ENCODE results near the gene FKBP6. TPM values are rescaled to one million over a fixed set of nuclear protein-coding genes. Genes with fewer than 3 reads are reported as not detected.
"Not testable (repeated sequence)": the region's sequence is repeated elsewhere in the genome, so short reads cannot be mapped to it uniquely, and the experiment has no call there.

The FKBP6 gene
- total RNA-seq, 4 donors from 2014 or later: not detected

DNA sequence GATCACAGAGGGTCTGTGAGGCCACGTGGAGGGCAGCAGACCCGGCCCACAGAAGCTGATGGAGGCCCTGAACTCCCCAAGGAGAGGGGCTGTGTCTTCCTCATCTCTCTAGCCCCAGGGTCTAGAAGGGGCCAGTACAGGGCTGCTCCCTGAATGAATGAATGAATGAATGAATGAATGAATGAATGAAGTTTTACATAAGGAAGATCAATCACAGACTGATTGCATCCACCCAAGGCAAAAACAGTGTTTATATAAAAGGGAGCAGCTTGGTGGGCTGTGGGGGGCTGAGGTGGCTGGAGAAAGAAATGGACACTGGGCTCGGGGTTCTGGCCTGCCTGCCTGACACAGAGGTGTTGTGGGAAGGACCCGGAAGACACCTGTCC lies 14.4 kb upstream of the FKBP6 start:
- no peaks in the 10 kb centered on the region for H3K27me3 ChIP-seq
- H3K4me1 ChIP-seq: peaks cover 5 to 10% (median 8%) of the 10 kb centered on the region in 4 donors
- no peak overlapping the region for H3K27ac ChIP-seq (replicated peaks in 1 of 4)
- intact Hi-C loops (cut with DNase I): no loop called here
- H3K36me3 ChIP-seq: no peaks in the 10 kb centered on the region
- no peak for DNase-seq (ENCODE audit: extremely low spot score)
- TF ChIP-seq, protein P1, sequence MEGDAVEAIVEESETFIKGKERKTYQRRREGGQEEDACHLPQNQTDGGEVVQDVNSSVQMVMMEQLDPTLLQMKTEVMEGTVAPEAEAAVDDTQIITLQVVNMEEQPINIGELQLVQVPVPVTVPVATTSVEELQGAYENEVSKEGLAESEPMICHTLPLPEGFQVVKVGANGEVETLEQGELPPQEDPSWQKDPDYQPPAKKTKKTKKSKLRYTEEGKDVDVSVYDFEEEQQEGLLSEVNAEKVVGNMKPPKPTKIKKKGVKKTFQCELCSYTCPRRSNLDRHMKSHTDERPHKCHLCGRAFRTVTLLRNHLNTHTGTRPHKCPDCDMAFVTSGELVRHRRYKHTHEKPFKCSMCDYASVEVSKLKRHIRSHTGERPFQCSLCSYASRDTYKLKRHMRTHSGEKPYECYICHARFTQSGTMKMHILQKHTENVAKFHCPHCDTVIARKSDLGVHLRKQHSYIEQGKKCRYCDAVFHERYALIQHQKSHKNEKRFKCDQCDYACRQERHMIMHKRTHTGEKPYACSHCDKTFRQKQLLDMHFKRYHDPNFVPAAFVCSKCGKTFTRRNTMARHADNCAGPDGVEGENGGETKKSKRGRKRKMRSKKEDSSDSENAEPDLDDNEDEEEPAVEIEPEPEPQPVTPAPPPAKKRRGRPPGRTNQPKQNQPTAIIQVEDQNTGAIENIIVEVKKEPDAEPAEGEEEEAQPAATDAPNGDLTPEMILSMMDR (IDR thresholded peaks at IDR 0.05): no peak
- no peak for TF ChIP-seq EP300 (IDR thresholded peaks at IDR 0.05)
- TF ChIP-seq POLR2AphosphoS5 (IDR thresholded peaks at IDR 0.05): no peak
- no peak for TF ChIP-seq POLR2A (IDR thresholded peaks at IDR 0.05; ENCODE audit: low read depth)
- H3K9me3 ChIP-seq: no peaks in the 10 kb centered on the region
- WGBS: 76% methylated on average over 4 of the region's 4 CpGs
- H3K4me3 ChIP-seq: no peak overlapping the region

DNA sequence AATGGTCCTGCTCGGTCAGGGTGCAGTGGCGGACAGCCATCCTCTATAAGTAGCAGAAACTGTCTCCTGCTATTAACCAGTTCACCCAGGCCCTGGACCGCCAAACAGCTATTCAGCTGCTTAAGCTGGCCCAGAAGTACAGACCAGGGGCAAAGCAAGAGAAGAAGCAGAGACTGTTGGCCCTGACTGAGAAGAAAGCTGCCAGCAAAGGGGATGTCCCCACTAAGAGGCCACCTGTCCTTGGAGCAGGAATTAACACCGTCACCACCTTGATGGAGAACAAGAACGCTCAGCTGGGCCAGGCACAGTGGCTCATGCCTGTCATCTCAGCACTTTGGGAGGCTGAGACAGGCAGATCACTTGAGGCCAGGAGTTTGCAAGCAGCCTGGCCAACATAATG lies 13.7 kb upstream of the FKBP6 start:
- Histone ChIP-seq H3K27ac (replicated peaks in 1 of 4) (no peak overlapping the region), H3K27me3 (no peaks in the 10 kb centered on the region), H3K4me3 (no peak overlapping the region), H3K9me3 (no peaks in the 10 kb centered on the region), H3K4me1 (peaks cover under 1 to 4% (median 2%) of the 10 kb centered on the region in 4 donors), H3K36me3 (no peaks in the 10 kb centered on the region)
- 82% methylated on average over 5 of the region's 5 CpGs for WGBS
- DNase-seq (ENCODE audit: extremely low spot score): no peak
- intact Hi-C loops (cut with DNase I): no loop called here
- TF ChIP-seq POLR2AphosphoS5 (IDR thresholded peaks at IDR 0.05) (no peak), POLR2A (IDR thresholded peaks at IDR 0.05; ENCODE audit: low read depth) (no peak), EP300 (IDR thresholded peaks at IDR 0.05) (no peak)
- TF ChIP-seq, protein P1 (IDR thresholded peaks at IDR 0.05): no peak

DNA sequence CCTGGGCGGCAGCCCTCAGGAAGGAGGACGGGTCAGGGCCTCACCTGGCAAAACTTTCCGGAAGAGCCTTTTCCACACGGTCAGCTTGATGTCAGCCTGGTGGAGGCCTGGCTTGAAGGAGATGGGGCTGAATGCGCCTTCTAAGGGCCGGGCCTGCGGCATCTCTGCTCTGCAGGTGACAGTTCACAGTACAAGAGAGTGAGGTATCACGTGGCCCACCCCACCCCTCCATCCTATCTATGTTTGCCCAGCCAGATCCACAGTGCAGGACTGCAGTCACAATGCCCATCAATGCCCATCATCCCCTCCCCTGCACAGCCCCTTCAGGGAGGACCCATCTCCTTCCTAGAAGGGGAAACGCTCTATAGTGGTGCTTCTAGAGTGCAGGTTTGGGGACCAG lies 11.4 kb upstream of the FKBP6 start:
- H3K4me3 ChIP-seq: no peak overlapping the region
- 85% methylated on average over 6 of the region's 9 CpGs for WGBS
- no peaks in the 10 kb centered on the region for H3K27me3 ChIP-seq
- no peak for DNase-seq (ENCODE audit: extremely low spot score)
- no peaks in the 10 kb centered on the region for H3K4me1 ChIP-seq
- H3K27ac ChIP-seq (replicated peaks in 1 of 4): no peak overlapping the region
- no peaks in the 10 kb centered on the region for H3K9me3 ChIP-seq
- intact Hi-C loops (cut with DNase I): no loop called here
- TF ChIP-seq POLR2A (IDR thresholded peaks at IDR 0.05; ENCODE audit: low read depth) (no peak), EP300 (IDR thresholded peaks at IDR 0.05) (no peak), POLR2AphosphoS5 (IDR thresholded peaks at IDR 0.05) (no peak)
- TF ChIP-seq, protein P1 (IDR thresholded peaks at IDR 0.05): no peak
- no peaks in the 10 kb centered on the region for H3K36me3 ChIP-seq

DNA sequence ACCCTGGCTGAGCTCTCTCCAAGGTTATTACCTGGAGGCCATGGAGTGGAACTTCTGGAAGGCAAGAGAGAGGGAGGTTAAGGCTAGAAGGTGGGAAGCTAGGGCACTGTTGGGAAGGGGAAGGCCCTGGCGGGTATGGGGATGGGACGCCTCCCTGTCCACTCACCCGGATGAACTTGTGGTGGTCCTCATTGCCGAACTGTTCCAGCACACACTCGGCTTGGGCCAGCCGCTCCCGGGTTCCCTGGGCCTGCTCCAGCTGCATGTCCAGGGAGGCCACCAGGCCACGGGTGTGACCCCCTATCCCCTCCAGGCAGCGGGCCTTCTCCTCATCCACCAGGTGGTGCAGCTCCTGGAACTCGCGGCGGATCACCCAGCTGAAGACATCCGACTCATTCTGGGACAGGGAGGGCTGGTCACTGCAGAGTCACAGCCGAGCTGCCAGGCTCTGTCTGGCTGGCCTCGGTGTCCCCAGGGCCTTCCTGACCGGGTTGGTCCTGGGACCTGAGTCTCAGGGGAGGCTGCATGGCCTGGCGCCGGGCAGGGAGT lies 9.2 kb upstream of the FKBP6 start:
- H3K27me3 ChIP-seq; H3K9me3 ChIP-seq; H3K36me3 ChIP-seq; H3K4me3 ChIP-seq; intact Hi-C loops (cut with DNase I); H3K27ac ChIP-seq (replicated peaks in 1 of 4); DNase-seq (ENCODE audit: extremely low spot score); H3K4me1 ChIP-seq: not testable (repeated sequence)
- WGBS: 83% methylated on average over 7 of the region's 18 CpGs

DNA sequence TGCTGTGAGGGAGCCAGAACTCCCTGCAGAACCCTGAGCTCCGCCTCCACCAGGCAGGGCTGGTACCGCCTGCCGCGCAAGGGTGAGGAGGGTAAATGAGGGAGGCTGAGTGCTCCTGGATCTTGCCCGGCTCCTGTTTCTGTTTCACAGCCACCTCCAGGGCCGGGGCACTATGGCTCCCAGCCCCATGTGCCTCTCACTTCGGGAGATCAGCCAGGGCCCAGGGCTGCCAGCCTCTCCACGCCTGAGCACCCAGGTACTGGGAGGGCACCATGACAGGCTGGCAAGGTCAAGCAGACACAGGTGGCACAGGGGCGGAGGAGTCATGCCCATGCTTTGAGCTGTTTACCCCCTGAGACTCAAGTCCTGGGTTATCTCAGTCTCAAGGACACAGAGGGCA lies 8.4 kb upstream of the FKBP6 start:
- WGBS: 85% methylated on average over 9 of the region's 9 CpGs

DNA sequence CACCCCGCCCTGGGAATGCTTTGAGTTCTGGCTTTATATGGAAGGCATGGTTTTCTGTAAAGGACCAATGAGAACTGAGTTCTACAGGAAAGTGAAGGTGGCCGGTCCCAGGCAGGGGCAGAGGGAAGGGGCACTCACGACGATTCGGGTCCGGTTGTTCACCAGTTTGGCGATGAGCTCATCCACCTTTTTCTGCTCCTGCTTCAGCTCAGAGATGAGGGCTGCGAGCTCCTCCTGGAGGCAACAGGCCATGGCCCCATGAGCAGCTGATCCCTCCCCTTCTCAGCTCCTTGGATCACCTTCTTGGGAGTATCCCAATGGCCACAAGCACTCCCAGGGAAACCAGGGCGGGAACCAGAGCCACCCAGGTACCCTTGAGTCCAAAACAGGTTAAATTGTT lies 8.0 kb upstream of the FKBP6 start:
- 83% methylated on average over 8 of the region's 9 CpGs for WGBS
- not testable (repeated sequence) for H3K36me3 ChIP-seq

More for the DNA sequence above, 8.4 kb upstream of the FKBP6 start:
- intact Hi-C loops (cut with DNase I); H3K27me3 ChIP-seq; H3K27ac ChIP-seq (replicated peaks in 1 of 4); DNase-seq (ENCODE audit: extremely low spot score); H3K4me1 ChIP-seq; H3K4me3 ChIP-seq; H3K36me3 ChIP-seq; H3K9me3 ChIP-seq: not testable (repeated sequence)

DNA sequence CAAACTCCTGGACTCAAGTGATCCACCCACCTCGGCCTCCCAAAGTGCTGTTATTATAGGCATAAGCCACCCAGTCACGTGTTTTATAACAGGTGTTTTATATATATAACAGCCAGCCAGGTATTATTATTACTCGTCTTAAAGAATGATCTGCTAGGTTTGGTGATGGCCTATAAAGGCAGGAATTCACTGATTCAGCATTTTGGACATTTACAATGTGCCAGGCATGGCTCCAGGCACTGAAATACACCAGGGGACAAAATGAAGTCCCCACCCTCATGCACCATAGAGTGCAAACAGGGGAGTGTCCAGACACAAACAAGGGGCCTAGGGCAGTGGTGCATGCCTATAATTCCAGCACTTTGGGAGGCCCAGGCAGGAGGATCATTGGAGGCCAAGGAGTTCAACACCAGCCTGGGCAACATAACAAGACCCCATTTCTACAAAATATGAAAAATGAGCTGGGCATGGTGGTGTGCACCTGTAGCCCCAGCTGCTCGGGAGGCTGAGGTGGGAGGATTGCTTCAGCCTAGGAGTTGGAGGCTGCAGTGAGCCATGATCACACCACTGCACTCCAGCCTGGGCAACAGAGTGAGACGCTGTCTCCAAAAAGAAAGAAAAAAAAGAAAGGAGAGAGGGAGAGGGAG lies 4.4 kb upstream of the FKBP6 start:
- H3K36me3 ChIP-seq; H3K9me3 ChIP-seq; DNase-seq (ENCODE audit: extremely low spot score); H3K27me3 ChIP-seq; H3K27ac ChIP-seq (replicated peaks in 1 of 4); intact Hi-C loops (cut with DNase I): not testable (repeated sequence)
- Histone ChIP-seq H3K4me1 (peaks cover 0 to 11% (median 10%) of the 10 kb centered on the region in 4 donors), H3K4me3 (peak overlapping the region in 1 of 4 donors; percentile 12)
- 68% methylated on average over 5 of the region's 5 CpGs for WGBS

More for the DNA sequence above, 8.0 kb upstream of the FKBP6 start:
- H3K27ac ChIP-seq (replicated peaks in 1 of 4); intact Hi-C loops (cut with DNase I); H3K9me3 ChIP-seq; DNase-seq (ENCODE audit: extremely low spot score); H3K27me3 ChIP-seq; H3K4me3 ChIP-seq: not testable (repeated sequence)
- peaks cover 0 to 11% (median 10%) of the 10 kb centered on the region in 4 donors for H3K4me1 ChIP-seq
